HCT116 (cell line): Measurements from ENCODE around the gene ALG3. TPM values are rescaled to one million over a fixed set of nuclear protein-coding genes. Genes with fewer than 3 reads are reported as not detected.
"Not testable (repeated sequence)": the region's sequence is repeated elsewhere in the genome, so short reads cannot be mapped to it uniquely, and the experiment has no call there.

Source experiments
- ATAC-seq: fragments of 200-7000 bp; cut with Tn5 transposase; 2 replicates; pipeline ENCODE4 v1.9.1; 2020; ENCODE audit warnings: mild to moderate bottlenecking, moderate library complexity
- BruUV-seq: library from RNA; stranded (reverse); fragments of 400-500 nt; replicated peaks from 2 replicates; lab custom pipeline; 2021; lab: Mats Ljungman, UMichigan
- CTCF ChIA-PET: fragments of 300-600 bp; sonication (Branson Sonifier 250); formaldehyde crosslinking; loops from one replicate; lab custom pipeline; 2021; ENCODE audit warnings: antibody characterized with exemption; lab: Charles Lee
- POLR2A ChIA-PET: fragments of 300-600, 350-600 bp; sonication (Branson Sonifier 250); formaldehyde crosslinking; loops from one replicate; lab custom pipeline; 2021; ENCODE audit warnings: antibody characterized with exemption; lab: Charles Lee
- RAD21 ChIA-PET, 2 experiments: fragments of 300-600 bp; sonication (Branson Sonifier 250); formaldehyde crosslinking; loops; one replicate each; lab custom pipeline; 2023; ENCODE audit warnings: low total read pairs in 2 of 2; ENCODE audit not compliant: uncharacterized antibody in 2 of 2, unreplicated experiment in 2 of 2, low non-redundant PET in 1 of 2; lab: Charles Lee
- DNase-seq: peaks from one replicate; pipeline ENCODE4 v3.0.0-alpha.2; 2010; ENCODE audit warnings: low read depth, low spot score
- H2AFZ ChIP-seq: fragments of 200-600 bp; shearing (Covaris generic), sonication (generic); 2 replicates; pipeline ENCODE4 v1.6.1; 2017; ENCODE audit warnings: low read depth, mixed run types, mixed read lengths, antibody characterized with exemption, low read length; ENCODE audit not compliant: poor library complexity, severe bottlenecking
- H3K27ac ChIP-seq: 2 replicates; pipeline ENCODE4 v1.5.1; 2012; ENCODE audit warnings: low read depth, low read length
- H3K27me3 ChIP-seq: fragments of 200-600 bp; sonication (generic); 2 replicates; pipeline ENCODE4 v1.6.1; 2016; ENCODE audit warnings: mixed run types, low read length, mixed read lengths; ENCODE audit not compliant: insufficient read depth
- H3K36me3 ChIP-seq, 2 experiments: fragments of 200-500 bp in 1 of 2; fragments of 200-600 bp in 1 of 2; sonication (Bioruptor generic) in 1 of 2; sonication (generic) in 1 of 2; 2 replicates each; pipeline versions ENCODE4 v1.5.1 to v1.6.1; 2014 to 2016; ENCODE audit warnings: low read length in 2 of 2, inconsistent platforms in 1 of 2, mixed read lengths in 1 of 2, mixed run types in 1 of 2; ENCODE audit not compliant: insufficient read depth in 2 of 2, control insufficient read depth in 1 of 2
- H3K4me1 ChIP-seq, 2 experiments: fragments of 200-600 bp in 1 of 2; sonication (generic) in 1 of 2; 2 replicates each; pipeline versions ENCODE4 v1.5.1 to v1.6.1; 2012 to 2017; ENCODE audit warnings: low read length in 2 of 2, inconsistent platforms in 1 of 2, mild to moderate bottlenecking in 1 of 2, mixed read lengths in 1 of 2, mixed run types in 1 of 2, moderate library complexity in 1 of 2; ENCODE audit not compliant: insufficient read depth in 2 of 2, control insufficient read depth in 1 of 2
- H3K4me2 ChIP-seq: fragments of 200-600 bp; sonication (generic); 2 replicates; pipeline ENCODE4 v1.6.1; 2017; ENCODE audit warnings: mixed run types, low read length, mixed read lengths
- H3K4me3 ChIP-seq, 2 experiments: fragments of 200-600 bp in 1 of 2; sonication (generic) in 1 of 2; replicated peaks in 1 of 2; 2 replicates each; pipeline ENCODE4 v1.5.1; 2011 to 2016; ENCODE audit warnings: low read length in 2 of 2, control low read depth in 1 of 2, low read depth in 1 of 2, mild to moderate bottlenecking in 1 of 2, mixed read lengths in 1 of 2, mixed run types in 1 of 2
- H3K79me2 ChIP-seq: fragments of 200-600 bp; sonication (generic); 2 replicates; pipeline ENCODE4 v1.6.1; 2017; ENCODE audit warnings: mild to moderate bottlenecking, mixed run types, low read length, moderate library complexity, mixed read lengths; ENCODE audit not compliant: insufficient read depth
- H3K9ac ChIP-seq: fragments of 200-600 bp; sonication (generic); 2 replicates; pipeline ENCODE4 v1.6.1; 2016; ENCODE audit warnings: low read length, mixed read lengths
- H3K9me2 ChIP-seq: fragments of 200-600 bp; sonication (generic), shearing (Covaris generic); 2 replicates; pipeline ENCODE4 v1.6.1; 2017; ENCODE audit warnings: mixed run types, mild to moderate bottlenecking, moderate library complexity; ENCODE audit not compliant: insufficient read depth
- H3K9me3 ChIP-seq, 2 experiments: fragments of 200-500 bp in 1 of 2; fragments of 200-600 bp in 1 of 2; sonication (Bioruptor generic) in 1 of 2; sonication (generic) in 1 of 2; 2 replicates each; pipeline ENCODE4 v1.6.1; 2014 to 2017; ENCODE audit warnings: low read length in 2 of 2, mixed read lengths in 2 of 2, inconsistent platforms in 1 of 2, low read depth in 1 of 2, mild to moderate bottlenecking in 1 of 2, mixed run types in 1 of 2, moderate library complexity in 1 of 2; ENCODE audit not compliant: control insufficient read depth in 1 of 2, insufficient read depth in 1 of 2
- H4K20me1 ChIP-seq: fragments of 200-600 bp; sonication (generic), shearing (Covaris generic); 2 replicates; pipeline ENCODE4 v1.6.1; 2017; ENCODE audit warnings: mixed run types, mild to moderate bottlenecking, moderate library complexity; ENCODE audit not compliant: insufficient read depth
- CBX3 ChIP-seq: IDR thresholded peaks from 2 replicates; pipeline ENCODE4 v1.6.1; 2012; ENCODE audit warnings: low read depth
- CEBPB ChIP-seq: IDR thresholded peaks from 2 replicates; pipeline ENCODE4 v1.6.1; 2012; ENCODE audit warnings: low read depth
- RAD21 ChIP-seq: IDR thresholded peaks from 2 replicates; pipeline ENCODE4 v1.6.1; 2012; ENCODE audit warnings: low read depth, mild to moderate bottlenecking
- REST ChIP-seq: IDR thresholded peaks from 2 replicates; pipeline ENCODE4 v1.6.1; 2012; ENCODE audit warnings: low read depth
- SP1 ChIP-seq: IDR thresholded peaks from 2 replicates; pipeline ENCODE4 v1.6.1; 2012; ENCODE audit warnings: low read depth
- ZBTB33 ChIP-seq: IDR thresholded peaks from 2 replicates; pipeline ENCODE4 v1.6.1; 2011; ENCODE audit warnings: mild to moderate bottlenecking, low read length, moderate library complexity; ENCODE audit not compliant: insufficient replicate concordance; ENCODE audit errors: extremely low read depth
- intact Hi-C: fragments of 100-400 bp; cut with micrococcal nuclease; formaldehyde crosslinking; loops from 2 replicates; pipeline ENCODE4 v1.10.0; 2022
- total RNA-seq: library from RNA; stranded (reverse); gene quantifications from one replicate; pipeline ENCODE4 v1.2.1, GENCODE V29; 2021; ENCODE audit not compliant: unreplicated experiment

ALG3 gene
- total RNA-seq, 1 experiment from 2014 or later: 56.6 TPM

- no peaks in the 10 kb centered on the region for H3K79me2 ChIP-seq
- no TSS peak for BruUV-seq
- no peaks in the 10 kb centered on the region for H3K9me3 ChIP-seq
- DNase-seq: no peak
- ChIA-PET RAD21 (interaction anchor here in 1 of 2 experiments (0.6 kb wide), 1 partner anchor 122 kb away, joined by 4 read pairs; no protein-coding TSS in a partner anchor), POLR2A (no interaction called here), CTCF (interaction anchor here (1.3 kb wide), 1 partner anchor 127 kb away, joined by 4 read pairs; no protein-coding TSS in a partner anchor)
- TF ChIP-seq SP1: no peak
- no peak for TF ChIP-seq CEBPB
- TF ChIP-seq CBX3: no peak
- no peak for TF ChIP-seq RAD21
- TF ChIP-seq REST: no peak
- no peak for TF ChIP-seq ZBTB33
- H3K27ac ChIP-seq: no peak overlapping the region
- H3K9ac ChIP-seq: no peak overlapping the region
- H2AFZ ChIP-seq: no peak overlapping the region
- no peak overlapping the region for H3K4me2 ChIP-seq
- no peaks in the 10 kb centered on the region for H3K9me2 ChIP-seq
- intact Hi-C loops: no loop called here
- ATAC-seq: no peak
- H3K4me1 ChIP-seq: no peaks in the 10 kb centered on the region
- no peaks in the 10 kb centered on the region for H3K36me3 ChIP-seq
- no peaks in the 10 kb centered on the region for H3K27me3 ChIP-seq
- H3K4me3 ChIP-seq: no peak overlapping the region
- H4K20me1 ChIP-seq: no peaks in the 10 kb centered on the region
Observed at GRCh38 chr3:184272269-184272668, 23.5 kb upstream of the ALG3 start.

DNA sequence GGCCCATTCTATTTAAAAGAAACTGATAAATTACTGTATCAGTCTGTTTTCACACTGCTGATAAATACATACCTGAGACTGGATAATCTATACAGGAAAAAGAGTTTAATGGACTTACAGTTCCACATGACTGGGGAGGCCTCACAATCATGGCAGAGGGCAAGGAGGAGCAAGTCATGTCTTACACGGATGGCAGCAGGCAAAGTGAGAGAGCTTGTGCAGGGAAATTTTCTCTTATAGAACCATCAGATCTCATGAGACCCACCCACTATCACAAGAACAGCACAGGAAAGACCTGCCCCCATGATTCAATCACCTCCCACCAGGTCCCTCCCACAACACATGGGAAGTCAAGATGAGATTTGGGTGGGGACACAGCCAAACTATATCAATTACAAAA, 18.5 kb upstream of the ALG3 start:
- POLR2A ChIA-PET, H2AFZ ChIP-seq, H4K20me1 ChIP-seq, CTCF ChIA-PET, H3K4me1 ChIP-seq, ATAC-seq, H3K27ac ChIP-seq, H3K79me2 ChIP-seq, BruUV-seq, H3K4me2 ChIP-seq, H3K9ac ChIP-seq, DNase-seq, H3K9me3 ChIP-seq, H3K4me3 ChIP-seq, H3K36me3 ChIP-seq, H3K9me2 ChIP-seq, RAD21 ChIA-PET, H3K27me3 ChIP-seq, intact Hi-C loops: not testable (repeated sequence)
